Measurements from ENCODE around the gene SRRM1. TPM values are rescaled to one million over a fixed set of nuclear protein-coding genes. Genes with fewer than 3 reads are reported as not detected.
A peak's percentile ranks its signal among the peaks of the same experiment; 100 is the strongest.

Gene SRRM1
- total and polyA plus RNA-seq, 2 donors (not counting 3 experiments of a cell fraction or from before 2014, with no cell fraction given) = 39.7 to 163 TPM

DNA sequence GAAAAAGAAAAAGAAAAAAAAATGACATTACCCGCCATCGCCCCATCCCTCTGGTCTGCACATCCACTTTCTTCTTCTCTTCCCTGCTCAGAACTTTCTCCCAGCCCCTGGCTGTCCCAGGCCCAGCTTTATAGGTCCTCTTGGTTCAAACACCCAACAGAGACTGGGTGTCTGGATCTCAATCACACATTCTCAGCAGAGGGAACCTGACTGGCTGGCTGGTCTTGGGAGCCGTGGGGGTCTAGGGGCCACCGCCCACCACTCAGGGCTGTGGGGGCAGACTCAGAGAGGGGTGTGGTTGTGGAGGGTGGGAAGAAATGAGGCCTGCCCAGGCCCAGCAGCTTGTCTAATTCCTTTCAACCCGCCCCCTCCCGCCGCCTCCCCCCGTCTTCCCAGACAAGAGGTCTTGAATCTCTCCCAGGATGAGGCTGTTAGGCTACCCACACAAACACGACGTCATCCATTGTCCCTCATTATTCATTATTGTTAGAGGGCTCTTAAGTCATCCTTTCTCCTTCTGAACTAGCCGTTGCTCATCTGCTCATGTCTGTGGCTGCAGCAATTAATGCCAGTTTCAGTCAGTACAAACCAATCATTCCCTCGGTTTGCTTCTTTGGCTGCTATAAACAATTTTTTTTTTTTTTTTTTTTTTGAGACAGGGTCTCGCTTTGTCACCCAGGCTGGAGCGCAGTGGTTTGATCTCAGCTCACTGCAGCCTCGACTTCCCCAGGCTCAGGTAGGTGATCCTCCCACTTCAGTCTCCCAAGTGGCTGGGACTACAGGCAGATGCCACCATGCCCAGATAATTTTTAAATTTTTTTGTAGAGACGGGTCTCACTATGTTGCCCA lies 61.5 kb downstream of the SRRM1 start:
- peak overlapping the region; percentile 76 for H3K27ac ChIP-seq (ENCODE audit: insufficient read depth, low read depth, low read length)
- no peaks in the 10 kb centered on the region for H3K36me3 ChIP-seq (ENCODE audit: control insufficient read depth in 2 of 2, extremely low read depth in 1 of 2, insufficient read depth in 2 of 2, low read length in 2 of 2)
- peak; percentile 58 for FAIRE-seq

More for the DNA sequence above, 61.5 kb downstream of the SRRM1 start:
- Histone ChIP-seq H2AFZ (ENCODE audit: low read depth, low read length) (peak overlapping the region; percentile 15), H4K20me1 (replicated peaks; ENCODE audit: control insufficient read depth, extremely low read depth, insufficient read depth, low read length) (no peaks in the 10 kb centered on the region), H3K4me2 (ENCODE audit: insufficient read depth, low read length) (no peak overlapping the region), H3K9me1 (replicated peaks; ENCODE audit: control insufficient read depth, extremely low read depth, insufficient read depth, low read length) (no peaks in the 10 kb centered on the region), H3K4me1 (ENCODE audit: control insufficient read depth, extremely low read depth, insufficient read depth, low read length) (peaks cover 16% of the 10 kb centered on the region), H3K9me3 (replicated peaks; ENCODE audit: control insufficient read depth, insufficient read depth, low read length) (no peaks in the 10 kb centered on the region), H3K27me3 (ENCODE audit: control insufficient read depth in 2 of 2, insufficient read depth in 2 of 2, low read length in 2 of 2) (no peaks in the 10 kb centered on the region), H3K4me3 (replicated peaks in 1 of 3; ENCODE audit: insufficient read depth in 1 of 3, low read depth in 1 of 3, low read length in 3 of 3) (no peak overlapping the region), H3K79me2 (ENCODE audit: control insufficient read depth, insufficient read depth, low read length) (no peaks in the 10 kb centered on the region), H3K9ac (replicated peaks; ENCODE audit: extremely low read depth, insufficient read depth, low read length) (peak overlapping the region; percentile 10)
- ChIA-PET POLR2A (interaction anchor here (0.7 to 2.3 kb wide), 5 partner anchors 15 to 41 kb away, joined by 4 to 22 read pairs (median 5); partner anchors contain the start of gene CLIC4), CTCF (interaction anchor here (1.0 to 8.2 kb wide), 9 partner anchors 9 to 144 kb away, joined by 3 to 58 read pairs (median 4); partner anchors contain the start of gene CLIC4)
- TF ChIP-seq POLR2A (IDR thresholded peaks at IDR 0.05; ENCODE audit: low read depth, low read length) (no peak), JUN (IDR thresholded peaks at IDR 0.05; ENCODE audit: borderline replicate concordance, insufficient read depth, insufficient read length, low read depth) (no peak), GATA2 (IDR thresholded peaks at IDR 0.05; ENCODE audit: insufficient read depth, insufficient read length, low read depth, low read length) (no peak), MYC (IDR thresholded peaks at IDR 0.05; ENCODE audit: low read depth, low read length) (no peak), POLR2AphosphoS5 (IDR thresholded peaks at IDR 0.05; ENCODE audit: insufficient read depth, low read depth, low read length) (no peak), FOS (IDR thresholded peaks at IDR 0.05; ENCODE audit: borderline replicate concordance, insufficient read depth, low read length) (no peak), EZH2 (IDR thresholded peaks at IDR 0.05; ENCODE audit: borderline replicate concordance, low read depth, low read length, severe bottlenecking) (no peak)
- TF ChIP-seq, protein P1, sequence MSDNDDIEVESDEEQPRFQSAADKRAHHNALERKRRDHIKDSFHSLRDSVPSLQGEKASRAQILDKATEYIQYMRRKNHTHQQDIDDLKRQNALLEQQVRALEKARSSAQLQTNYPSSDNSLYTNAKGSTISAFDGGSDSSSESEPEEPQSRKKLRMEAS (IDR thresholded peaks at IDR 0.05; ENCODE audit: insufficient read depth, insufficient read length) = no peak
- TF ChIP-seq, protein P2, sequence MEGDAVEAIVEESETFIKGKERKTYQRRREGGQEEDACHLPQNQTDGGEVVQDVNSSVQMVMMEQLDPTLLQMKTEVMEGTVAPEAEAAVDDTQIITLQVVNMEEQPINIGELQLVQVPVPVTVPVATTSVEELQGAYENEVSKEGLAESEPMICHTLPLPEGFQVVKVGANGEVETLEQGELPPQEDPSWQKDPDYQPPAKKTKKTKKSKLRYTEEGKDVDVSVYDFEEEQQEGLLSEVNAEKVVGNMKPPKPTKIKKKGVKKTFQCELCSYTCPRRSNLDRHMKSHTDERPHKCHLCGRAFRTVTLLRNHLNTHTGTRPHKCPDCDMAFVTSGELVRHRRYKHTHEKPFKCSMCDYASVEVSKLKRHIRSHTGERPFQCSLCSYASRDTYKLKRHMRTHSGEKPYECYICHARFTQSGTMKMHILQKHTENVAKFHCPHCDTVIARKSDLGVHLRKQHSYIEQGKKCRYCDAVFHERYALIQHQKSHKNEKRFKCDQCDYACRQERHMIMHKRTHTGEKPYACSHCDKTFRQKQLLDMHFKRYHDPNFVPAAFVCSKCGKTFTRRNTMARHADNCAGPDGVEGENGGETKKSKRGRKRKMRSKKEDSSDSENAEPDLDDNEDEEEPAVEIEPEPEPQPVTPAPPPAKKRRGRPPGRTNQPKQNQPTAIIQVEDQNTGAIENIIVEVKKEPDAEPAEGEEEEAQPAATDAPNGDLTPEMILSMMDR (IDR thresholded peaks at IDR 0.05; ENCODE audit: extremely low read depth in 1 of 2, insufficient read depth in 1 of 2, low read depth in 1 of 2, low read length in 2 of 2) = no peak
- DNase-seq (ENCODE audit: low read depth, low spot score) = peak; percentile 58
- intact Hi-C loops (cut with micrococcal nuclease) (loop anchor here (1.0 kb wide), 4 partner anchors 16 to 66 kb away; partner anchors contain the start of gene CLIC4), dilution Hi-C loops (cut with MboI; ENCODE audit: extremely low pct_ligation_motif_present, low sequenced_read_pairs) (no loop called here)
- TSS peak; percentile 95 for BruUV-seq (replicated peaks)

Data from endothelial cell of umbilical vein (primary cell).